Left lung (tissue), 14 donors: Measurements from ENCODE around the gene KCNK16. TPM values are rescaled to one million over a fixed set of nuclear protein-coding genes. Genes with fewer than 3 reads are reported as not detected.

Source experiments
- ATAC-seq: fragments of 200-7000 bp; cut with Tn5 transposase; one replicate; pipeline ENCODE4 v1.9.1; 2020; ENCODE audit warnings: moderate library complexity
- DNase-seq, 4 donors: peaks; one replicate each; pipeline ENCODE4 v3.0.0-alpha.2; 2013 to 2020
- H3K27ac ChIP-seq, 2 donors: fragments of 200-600 bp; sonication (generic) in 1 of 2; one replicate each; pipeline versions ENCODE4 v1.5.0 to v1.8.0; 2020 to 2021
- H3K27me3 ChIP-seq, 2 donors: fragments of 200-600 bp; sonication (generic) in 1 of 2; one replicate each; pipeline versions ENCODE4 v1.5.0 to v1.8.0; 2020 to 2021
- H3K36me3 ChIP-seq, 2 donors: fragments of 200-600 bp; sonication (generic) in 1 of 2; one replicate each; pipeline versions ENCODE4 v1.5.0 to v1.8.0; 2020 to 2021
- H3K4me1 ChIP-seq, 2 donors: fragments of 200-600 bp; one replicate each; pipeline ENCODE4 v1.8.0; 2021
- H3K4me3 ChIP-seq, 2 donors: fragments of 200-600 bp; sonication (generic) in 1 of 2; one replicate each; pipeline versions ENCODE4 v1.5.0 to v1.8.0; 2020 to 2021; ENCODE audit warnings: mild to moderate bottlenecking in 1 of 2
- H3K9me3 ChIP-seq, 2 donors: fragments of 200-600 bp; sonication (generic) in 1 of 2; one replicate each; pipeline versions ENCODE4 v1.5.0 to v1.8.0; 2020 to 2021
- intact Hi-C, 2 donors: fragments of 100-400 bp; cut with DNase I; formaldehyde crosslinking; loops; one replicate each; pipeline versions ENCODE4 v1.11.2 to v1.14.2; 2022
- long read RNA-seq, 12 donors: library from polyadenylated mRNA in 2 of 12; unstranded in 2 of 12; transcript quantifications; one replicate each; pipeline ENCODE4 v2.0.0 and lab custom pipeline, GENCODE V29; 2019 to 2026
- polyA plus RNA-seq, 6 donors: library from polyadenylated mRNA; unstranded; fragments of 120-200 nt; gene quantifications; one replicate each; pipeline ENCODE4 v1.2.1, GENCODE V29; 2013; ENCODE audit not compliant: insufficient read length in 6 of 6
- total RNA-seq, 2 donors: library from RNA; stranded (reverse); fragmentation: NEBNext Ultra II Directional; extraction: Animal tissue kit (Norgen Biotek cat#: 25700); gene quantifications; one replicate each; pipeline ENCODE4 v1.2.1, GENCODE V29; 2021
- TF ChIP-seq, protein P1 (sequence below), 2 donors: fragments of 200-600 bp; sonication (generic) in 1 of 2; IDR thresholded peaks; one replicate each; pipeline versions ENCODE4 v1.5.0 to v1.8.0; 2021; ENCODE audit warnings: antibody characterized with exemption in 2 of 2
- donor health status: DM: no; HTN: yes; CAD: no.
- donor health status: DM: no; HTN: no; CAD: no.

Gene KCNK16
- not detected for total RNA-seq
- under 1 TPM; 0.21 to 0.85 (median 0.32) TPM for polyA plus RNA-seq
- long read RNA-seq, donor 1, result 0 reads
- long read RNA-seq, donor 2, result 0 reads
- long read RNA-seq, donor 3, result 0 reads
- long read RNA-seq, donor 4, result 0 reads
- long read RNA-seq, donor 5, result 0 reads
- long read RNA-seq, donor 6, result 0 reads
- long read RNA-seq, donor 7, result 0 reads
- long read RNA-seq, donor 8, result 0 reads
- long read RNA-seq, donor 9, result 0 reads
- long read RNA-seq, donor 10, result 0 reads
- long read RNA-seq, donor 11, result 0 reads
- long read RNA-seq, donor 12, result 0 reads

GRCh38 chr6:39322306-39322850, at the start of gene KCNK16:
Gene KCNK16, minus strand, starts transcription at chr6:39322702. Its CDS starts 162 bp downstream, at chr6:39322540.
- H3K9me3 ChIP-seq, result no peaks in the 10 kb centered on the region
- intact Hi-C loops, result no loop called here
- H3K4me3 ChIP-seq, result no peak within 1 kb of the TSS
- TF ChIP-seq, protein P1, sequence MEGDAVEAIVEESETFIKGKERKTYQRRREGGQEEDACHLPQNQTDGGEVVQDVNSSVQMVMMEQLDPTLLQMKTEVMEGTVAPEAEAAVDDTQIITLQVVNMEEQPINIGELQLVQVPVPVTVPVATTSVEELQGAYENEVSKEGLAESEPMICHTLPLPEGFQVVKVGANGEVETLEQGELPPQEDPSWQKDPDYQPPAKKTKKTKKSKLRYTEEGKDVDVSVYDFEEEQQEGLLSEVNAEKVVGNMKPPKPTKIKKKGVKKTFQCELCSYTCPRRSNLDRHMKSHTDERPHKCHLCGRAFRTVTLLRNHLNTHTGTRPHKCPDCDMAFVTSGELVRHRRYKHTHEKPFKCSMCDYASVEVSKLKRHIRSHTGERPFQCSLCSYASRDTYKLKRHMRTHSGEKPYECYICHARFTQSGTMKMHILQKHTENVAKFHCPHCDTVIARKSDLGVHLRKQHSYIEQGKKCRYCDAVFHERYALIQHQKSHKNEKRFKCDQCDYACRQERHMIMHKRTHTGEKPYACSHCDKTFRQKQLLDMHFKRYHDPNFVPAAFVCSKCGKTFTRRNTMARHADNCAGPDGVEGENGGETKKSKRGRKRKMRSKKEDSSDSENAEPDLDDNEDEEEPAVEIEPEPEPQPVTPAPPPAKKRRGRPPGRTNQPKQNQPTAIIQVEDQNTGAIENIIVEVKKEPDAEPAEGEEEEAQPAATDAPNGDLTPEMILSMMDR (IDR thresholded peaks at IDR 0.05), result no peak
- ATAC-seq (no peak), DNase-seq (no peak)
- H3K27me3 ChIP-seq, result peaks cover 0 to 5% of the 10 kb centered on the region in 2 donors
- H3K27ac ChIP-seq, result no peak within 1 kb of the TSS
- no peaks in the 10 kb centered on the region for H3K4me1 ChIP-seq
- H3K36me3 ChIP-seq, result no peaks in the 10 kb centered on the region

DNA sequence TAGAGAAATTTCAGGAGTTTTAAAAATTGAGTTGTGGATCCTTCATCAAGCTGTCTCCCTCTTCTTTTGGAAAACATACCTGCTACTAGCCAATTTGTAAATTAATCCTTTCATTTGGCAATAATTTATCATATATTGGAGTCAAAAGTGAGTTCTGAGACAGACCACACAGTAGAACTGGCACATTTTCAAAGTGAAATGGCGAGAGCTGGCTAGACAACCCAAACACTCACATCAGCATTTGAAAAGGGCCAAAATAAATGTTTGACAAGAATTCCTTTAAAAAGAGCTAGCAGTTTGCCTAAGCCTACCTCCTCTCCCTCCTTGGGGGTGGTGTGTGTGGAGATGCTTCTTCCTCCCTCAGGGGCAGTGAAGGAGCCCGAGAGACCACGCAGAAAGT, 47.9 kb upstream of the KCNK16 start:
- ATAC-seq (no peak), DNase-seq (no peak)
- Histone ChIP-seq H3K27me3 (no peaks in the 10 kb centered on the region), H3K36me3 (no peaks in the 10 kb centered on the region), H3K4me3 (no peak overlapping the region), H3K4me1 (no peaks in the 10 kb centered on the region), H3K9me3 (no peaks in the 10 kb centered on the region), H3K27ac (no peak overlapping the region)
- TF ChIP-seq, protein P1 (IDR thresholded peaks at IDR 0.05), result no peak
- intact Hi-C loops, result no loop called here

GRCh38 chr6:39369987-39370386, 47.5 kb upstream of the KCNK16 start:
- no peaks in the 10 kb centered on the region for H3K27me3 ChIP-seq
- TF ChIP-seq, protein P1 (IDR thresholded peaks at IDR 0.05), result no peak
- no peaks in the 10 kb centered on the region for H3K4me1 ChIP-seq
- no peaks in the 10 kb centered on the region for H3K36me3 ChIP-seq
- intact Hi-C loops, result loop anchor here in 1 of 2 donors (10.0 kb wide), 1 partner anchor 515 kb away; no protein-coding TSS in a partner anchor
- no peak overlapping the region for H3K27ac ChIP-seq
- no peaks in the 10 kb centered on the region for H3K9me3 ChIP-seq
- no peak for ATAC-seq
- no peak overlapping the region for H3K4me3 ChIP-seq
- no peak for DNase-seq

- TF ChIP-seq, protein P1 (IDR thresholded peaks at IDR 0.05), result no peak
These were observed 45.2 kb upstream of the KCNK16 start for GRCh38 chr6:39367700-39368099.

GRCh38 chr6:39366931-39367618, 44.6 kb upstream of the KCNK16 start:
- H3K27ac ChIP-seq, result no peak overlapping the region
- no peaks in the 10 kb centered on the region for H3K36me3 ChIP-seq
- no peak for DNase-seq
- TF ChIP-seq, protein P1 (IDR thresholded peaks at IDR 0.05), result no peak
- H3K4me3 ChIP-seq, result no peak overlapping the region
- intact Hi-C loops, result loop anchor here in 1 of 2 donors (10.0 kb wide), 1 partner anchor 518 kb away; no protein-coding TSS in a partner anchor
- H3K4me1 ChIP-seq, result peaks cover 0 to under 1% of the 10 kb centered on the region in 2 donors
- no peak for ATAC-seq
- H3K27me3 ChIP-seq, result no peaks in the 10 kb centered on the region
- H3K9me3 ChIP-seq, result no peaks in the 10 kb centered on the region

More at GRCh38 chr6:39367700-39368099, 45.2 kb upstream of the KCNK16 start:
- ATAC-seq (no peak), DNase-seq (no peak)
- Histone ChIP-seq H3K4me3 (no peak overlapping the region), H3K27me3 (no peaks in the 10 kb centered on the region), H3K36me3 (no peaks in the 10 kb centered on the region), H3K4me1 (no peaks in the 10 kb centered on the region), H3K9me3 (no peaks in the 10 kb centered on the region), H3K27ac (no peak overlapping the region)
- intact Hi-C loops, result loop anchor here in 1 of 2 donors (10.0 kb wide), 1 partner anchor 517 kb away; no protein-coding TSS in a partner anchor
